GM12878 (cell line): Measurements from ENCODE around the gene ECT2L. TPM values are rescaled to one million over a fixed set of nuclear protein-coding genes. Genes with fewer than 3 reads are reported as not detected.

ENCODE experiments used
- ATAC-seq: fragments of 200-7000 bp; cut with Tn5 transposase; 3 replicates; pipeline ENCODE4 v1.9.1; 2020; ENCODE audit warnings: mild to moderate bottlenecking, moderate library complexity
- BruUV-seq: library from RNA; stranded (reverse); fragments of 400-500 nt; replicated peaks from 2 replicates; lab custom pipeline; 2021; lab: Mats Ljungman, UMichigan
- CTCF ChIA-PET: fragments of 300-600 bp; sonication (Branson Sonifier 250); formaldehyde crosslinking; extraction: SDS; loops from one replicate; lab custom pipeline; 2021; ENCODE audit warnings: inconsistent platforms; lab: Yijun Ruan, JAX
- POLR2A ChIA-PET: fragments of 350-600 bp; formaldehyde crosslinking; extraction: SDS; loops from one replicate; lab custom pipeline; 2021; ENCODE audit warnings: inconsistent platforms; lab: Charles Lee
- RAD21 ChIA-PET: fragments of 300-600 bp; sonication (Branson Sonifier 250); formaldehyde crosslinking; loops from one replicate; lab custom pipeline; 2023; ENCODE audit warnings: antibody characterized with exemption; ENCODE audit not compliant: unreplicated experiment; lab: Charles Lee
- SMC1A ChIA-PET: fragments of 300-600 bp; sonication (Branson Sonifier 250); formaldehyde crosslinking; loops from one replicate; lab custom pipeline; 2023; ENCODE audit not compliant: unreplicated experiment, uncharacterized antibody; lab: Charles Lee
- DNase-seq: peaks from one replicate; pipeline ENCODE4 v3.0.0-alpha.2; 2011; ENCODE audit warnings: low read depth, low spot score
- FAIRE-seq: peaks from 3 replicates; lab custom pipeline; 2011; peaks lifted over from hg19 to GRCh38; lab: Jason Lieb, UNC
- H2AFZ ChIP-seq: 2 replicates; pipeline ENCODE4 v1.6.0; 2011; ENCODE audit warnings: low read depth, low read length, control low read depth; ENCODE audit not compliant: control insufficient read depth
- H3K27ac ChIP-seq: 2 replicates; pipeline ENCODE4 v1.5.1; 2011; ENCODE audit warnings: control low read depth; ENCODE audit not compliant: control insufficient read depth, insufficient read depth
- H3K27me3 ChIP-seq, 2 experiments: replicated peaks in 1 of 2; 2 replicates each; pipeline versions ENCODE4 v1.6.0 to v1.6.1; 2011; ENCODE audit warnings: low read length in 1 of 2; ENCODE audit not compliant: control insufficient read depth in 2 of 2, insufficient read depth in 2 of 2
- H3K36me3 ChIP-seq, 2 experiments: 2 replicates each; pipeline ENCODE4 v1.5.1; 2011; ENCODE audit warnings: low read length in 1 of 2; ENCODE audit not compliant: control insufficient read depth in 2 of 2, insufficient read depth in 2 of 2
- H3K4me1 ChIP-seq: 2 replicates; pipeline ENCODE4 v1.6.1; 2011; ENCODE audit warnings: mild to moderate bottlenecking, low read length, moderate library complexity, mixed read lengths; ENCODE audit not compliant: control insufficient read depth, insufficient read depth
- H3K4me2 ChIP-seq: 2 replicates; pipeline ENCODE4 v1.6.0; 2011; ENCODE audit warnings: control low read depth; ENCODE audit not compliant: control insufficient read depth, insufficient read depth
- H3K4me3 ChIP-seq: fragments of 200-600 bp; sonication (generic); 2 replicates; pipeline ENCODE4 v1.5.1; 2016
- H3K79me2 ChIP-seq: 2 replicates; pipeline ENCODE4 v1.6.0; 2011; ENCODE audit warnings: low read length; ENCODE audit not compliant: control insufficient read depth, insufficient read depth
- H3K9ac ChIP-seq: 2 replicates; pipeline ENCODE4 v1.8.0; 2011; ENCODE audit warnings: low read length, control low read depth, mixed read lengths; ENCODE audit not compliant: control insufficient read depth, insufficient read depth
- H3K9me3 ChIP-seq: replicated peaks from 3 replicates; pipeline ENCODE4 v1.5.1; 2011; ENCODE audit warnings: mild to moderate bottlenecking, low read length; ENCODE audit not compliant: control insufficient read depth, insufficient read depth
- H4K20me1 ChIP-seq: 2 replicates; pipeline ENCODE4 v1.6.0; 2011; ENCODE audit not compliant: control insufficient read depth, insufficient read depth
- BCL11A ChIP-seq: IDR thresholded peaks from 2 replicates; pipeline ENCODE4 v1.6.1; 2011; ENCODE audit warnings: low read depth, low read length
- GABPA ChIP-seq: IDR thresholded peaks from 2 replicates; pipeline ENCODE4 v1.6.1; 2014; ENCODE audit warnings: antibody characterized with exemption, low read depth, mild to moderate bottlenecking, inconsistent platforms
- HCFC1 ChIP-seq: fragments of 150-350 bp; IDR thresholded peaks from 2 replicates; pipeline ENCODE4 v1.6.1; 2014; ENCODE audit warnings: low read length
- JUND ChIP-seq: IDR thresholded peaks from 2 replicates; pipeline ENCODE4 v1.6.1; 2012; ENCODE audit warnings: low read depth, mild to moderate bottlenecking, low read length, improper control_type of control experiment, moderate library complexity
- RAD51 ChIP-seq: fragments of 450-650 bp; IDR thresholded peaks from 2 replicates; pipeline ENCODE4 v1.6.1; 2016; ENCODE audit warnings: moderate library complexity, mild to moderate bottlenecking, inconsistent platforms
- RELA ChIP-seq: fragments of 450-650 bp; IDR thresholded peaks from 2 replicates; pipeline ENCODE4 v1.8.0; 2014; ENCODE audit warnings: borderline replicate concordance; ENCODE audit not compliant: partially characterized antibody
- SIN3A ChIP-seq: IDR thresholded peaks from 2 replicates; pipeline ENCODE4 v1.6.1; 2012; ENCODE audit warnings: low read depth, low read length, improper control_type of control experiment
- SRF ChIP-seq, 2 experiments: IDR thresholded peaks; 2 replicates each; pipeline ENCODE4 v1.6.1; 2011; ENCODE audit warnings: low read depth in 2 of 2, low read length in 2 of 2, mild to moderate bottlenecking in 1 of 2, moderate library complexity in 1 of 2
- YY1 ChIP-seq: IDR thresholded peaks from 2 replicates; pipeline ENCODE4 v1.6.1; 2011; ENCODE audit warnings: low read depth, mild to moderate bottlenecking, low read length
- ZNF622 ChIP-seq: fragments of 450-650 bp; IDR thresholded peaks from 2 replicates; pipeline ENCODE4 v1.6.1; 2017; ENCODE audit warnings: mild to moderate bottlenecking, inconsistent platforms
- ZSCAN29 ChIP-seq: fragments of 450-650 bp; IDR thresholded peaks from 2 replicates; pipeline ENCODE4 v1.6.1; 2017; ENCODE audit warnings: mild to moderate bottlenecking, moderate library complexity
- WGBS: methylation state at CpG from one replicate; pipeline ENCODE4 v1.1.6; 2016; ENCODE audit warnings: low lambda C conversion rate; ENCODE audit not compliant: insufficient replicate concordance, insufficient coverage; ENCODE audit errors: missing lambda C conversion rate; 5-methylcytosine and 5-hydroxymethylcytosine counted together
- in situ Hi-C: fragments of 300-500 bp; cut with MboI; formaldehyde crosslinking; loops from 9 replicates; pipeline ENCODE4 v1.14.3; 2018; ENCODE audit warnings: mixed read lengths
- intact Hi-C: fragments of 100-400 bp; cut with micrococcal nuclease; formaldehyde crosslinking; loops from one replicate; pipeline ENCODE4 v1.14.2; 2022; ENCODE audit not compliant: unreplicated experiment
- polyA plus RNA-seq, 11 experiments: library from polyadenylated mRNA; depleted of rRNA in 4 of 11; unstranded in 6 of 11; stranded (reverse) in 5 of 11; fragments of >200 nt; fragmentation: Nextera tagmentation in 4 of 11; fragmentation: Illumina TruSeq in 1 of 11; extraction: Ambion mirVana in 4 of 11; extraction: Trizol in 1 of 11; gene quantifications; 1 replicate in 1 of 11; 2 replicates in 10 of 11; pipeline versions ENCODE4 v1.2.1 to v1.2.3, GENCODE V29; 2011 to 2016; ENCODE audit warnings: inconsistent platforms in 2 of 11, missing spikeins in 2 of 11, low read depth in 1 of 11
- total RNA-seq, 4 experiments: library from RNA; depleted of rRNA in 3 of 4; stranded (reverse); fragments of >200 nt in 3 of 4; fragmentation: Illumina TruSeq in 1 of 4; extraction: Trizol in 1 of 4; gene quantifications; 2 replicates each; pipeline versions ENCODE4 v1.2.1 to v1.2.3, GENCODE V29; 2013 to 2021
- TF ChIP-seq, protein P1 (sequence below): fragments of 450-650 bp; formaldehyde crosslinking; IDR thresholded peaks from 2 replicates; pipeline ENCODE4 v1.4.0; 2022; ENCODE audit warnings: mild to moderate bottlenecking, moderate library complexity
- TF ChIP-seq, protein P2 (sequence below): IDR thresholded peaks from 2 replicates; pipeline ENCODE4 v1.6.1; 2011; ENCODE audit warnings: mild to moderate bottlenecking, low read depth, low read length, moderate library complexity; ENCODE audit not compliant: insufficient replicate concordance
- TF ChIP-seq, protein P3 (sequence below): fragments of 450-650 bp; conservative IDR thresholded peaks from 2 replicates; pipeline ENCODE4 v1.6.1; 2017; ENCODE audit warnings: mild to moderate bottlenecking, moderate library complexity
- TF ChIP-seq, protein P4 (sequence below): fragments of 450-650 bp; IDR thresholded peaks from 2 replicates; pipeline ENCODE4 v1.6.1; 2017; ENCODE audit warnings: mild to moderate bottlenecking, moderate library complexity

Gene ECT2L
- total and polyA plus RNA-seq, 10 of the 15 experiments (the other 5 are each of a cell fraction or from before 2014, with no cell fraction given), result 0.05 to 0.09 TPM; not detected in 8

DNA sequence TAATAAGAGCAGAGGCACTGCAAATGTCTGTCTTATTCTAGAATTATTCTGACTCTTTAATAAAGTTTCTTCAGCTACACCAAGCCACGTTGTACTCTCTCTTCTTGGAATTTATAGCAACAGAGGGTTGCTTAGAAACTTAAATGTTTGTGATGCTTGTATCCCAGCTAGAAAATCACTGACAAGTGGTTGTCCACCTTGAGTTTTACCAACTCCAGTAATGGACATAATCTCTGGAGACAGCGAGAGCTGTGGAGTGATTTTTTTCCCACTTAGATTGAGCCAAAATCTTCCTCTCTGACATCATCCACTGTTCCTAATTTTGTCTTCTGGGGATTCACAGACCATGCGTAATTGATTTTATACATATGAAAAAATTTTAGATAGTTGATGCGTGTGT lies 8.0 kb downstream of the ECT2L start:
- intact Hi-C loops, result no loop called here
- no TSS peak for BruUV-seq
- TF ChIP-seq HCFC1 (no peak), JUND (no peak), BCL11A (no peak), RAD51 (no peak), GABPA (no peak), RELA (no peak), SRF (IDR thresholded peaks at IDR 0.05; ENCODE audit: low read depth in 2 of 2, low read length in 2 of 2) (no peak), ZSCAN29 (no peak), ZNF622 (no peak), SIN3A (no peak), YY1 (no peak)
- TF ChIP-seq, protein P1, sequence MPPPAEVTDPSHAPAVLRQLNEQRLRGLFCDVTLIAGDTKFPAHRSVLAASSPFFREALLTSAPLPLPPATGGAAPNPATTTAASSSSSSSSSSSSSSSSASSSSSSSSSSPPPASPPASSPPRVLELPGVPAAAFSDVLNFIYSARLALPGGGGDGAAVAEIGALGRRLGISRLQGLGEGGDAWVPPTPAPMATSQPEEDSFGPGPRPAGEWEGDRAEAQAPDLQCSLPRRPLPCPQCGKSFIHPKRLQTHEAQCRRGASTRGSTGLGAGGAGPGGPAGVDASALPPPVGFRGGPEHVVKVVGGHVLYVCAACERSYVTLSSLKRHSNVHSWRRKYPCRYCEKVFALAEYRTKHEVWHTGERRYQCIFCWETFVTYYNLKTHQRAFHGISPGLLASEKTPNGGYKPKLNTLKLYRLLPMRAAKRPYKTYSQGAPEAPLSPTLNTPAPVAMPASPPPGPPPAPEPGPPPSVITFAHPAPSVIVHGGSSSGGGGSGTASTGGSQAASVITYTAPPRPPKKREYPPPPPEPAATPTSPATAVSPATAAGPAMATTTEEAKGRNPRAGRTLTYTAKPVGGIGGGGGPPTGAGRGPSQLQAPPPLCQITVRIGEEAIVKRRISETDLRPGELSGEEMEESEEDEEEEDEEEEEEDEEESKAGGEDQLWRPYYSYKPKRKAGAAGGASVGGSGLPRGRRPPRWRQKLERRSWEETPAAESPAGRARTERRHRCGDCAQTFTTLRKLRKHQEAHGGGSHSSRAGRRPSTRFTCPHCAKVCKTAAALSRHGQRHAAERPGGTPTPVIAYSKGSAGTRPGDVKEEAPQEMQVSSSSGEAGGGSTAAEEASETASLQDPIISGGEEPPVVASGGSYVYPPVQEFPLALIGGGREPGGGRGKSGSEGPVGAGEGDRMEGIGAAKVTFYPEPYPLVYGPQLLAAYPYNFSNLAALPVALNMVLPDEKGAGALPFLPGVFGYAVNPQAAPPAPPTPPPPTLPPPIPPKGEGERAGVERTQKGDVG (CRISPR knock-in tag), result no peak
- TF ChIP-seq, protein P2, sequence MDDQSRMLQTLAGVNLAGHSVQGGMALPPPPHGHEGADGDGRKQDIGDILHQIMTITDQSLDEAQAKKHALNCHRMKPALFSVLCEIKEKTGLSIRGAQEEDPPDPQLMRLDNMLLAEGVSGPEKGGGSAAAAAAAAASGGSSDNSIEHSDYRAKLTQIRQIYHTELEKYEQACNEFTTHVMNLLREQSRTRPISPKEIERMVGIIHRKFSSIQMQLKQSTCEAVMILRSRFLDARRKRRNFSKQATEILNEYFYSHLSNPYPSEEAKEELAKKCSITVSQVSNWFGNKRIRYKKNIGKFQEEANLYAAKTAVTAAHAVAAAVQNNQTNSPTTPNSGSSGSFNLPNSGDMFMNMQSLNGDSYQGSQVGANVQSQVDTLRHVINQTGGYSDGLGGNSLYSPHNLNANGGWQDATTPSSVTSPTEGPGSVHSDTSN, result no peak
- TF ChIP-seq, protein P3, sequence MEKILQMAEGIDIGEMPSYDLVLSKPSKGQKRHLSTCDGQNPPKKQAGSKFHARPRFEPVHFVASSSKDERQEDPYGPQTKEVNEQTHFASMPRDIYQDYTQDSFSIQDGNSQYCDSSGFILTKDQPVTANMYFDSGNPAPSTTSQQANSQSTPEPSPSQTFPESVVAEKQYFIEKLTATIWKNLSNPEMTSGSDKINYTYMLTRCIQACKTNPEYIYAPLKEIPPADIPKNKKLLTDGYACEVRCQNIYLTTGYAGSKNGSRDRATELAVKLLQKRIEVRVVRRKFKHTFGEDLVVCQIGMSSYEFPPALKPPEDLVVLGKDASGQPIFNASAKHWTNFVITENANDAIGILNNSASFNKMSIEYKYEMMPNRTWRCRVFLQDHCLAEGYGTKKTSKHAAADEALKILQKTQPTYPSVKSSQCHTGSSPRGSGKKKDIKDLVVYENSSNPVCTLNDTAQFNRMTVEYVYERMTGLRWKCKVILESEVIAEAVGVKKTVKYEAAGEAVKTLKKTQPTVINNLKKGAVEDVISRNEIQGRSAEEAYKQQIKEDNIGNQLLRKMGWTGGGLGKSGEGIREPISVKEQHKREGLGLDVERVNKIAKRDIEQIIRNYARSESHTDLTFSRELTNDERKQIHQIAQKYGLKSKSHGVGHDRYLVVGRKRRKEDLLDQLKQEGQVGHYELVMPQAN, result no peak
- TF ChIP-seq, protein P4, sequence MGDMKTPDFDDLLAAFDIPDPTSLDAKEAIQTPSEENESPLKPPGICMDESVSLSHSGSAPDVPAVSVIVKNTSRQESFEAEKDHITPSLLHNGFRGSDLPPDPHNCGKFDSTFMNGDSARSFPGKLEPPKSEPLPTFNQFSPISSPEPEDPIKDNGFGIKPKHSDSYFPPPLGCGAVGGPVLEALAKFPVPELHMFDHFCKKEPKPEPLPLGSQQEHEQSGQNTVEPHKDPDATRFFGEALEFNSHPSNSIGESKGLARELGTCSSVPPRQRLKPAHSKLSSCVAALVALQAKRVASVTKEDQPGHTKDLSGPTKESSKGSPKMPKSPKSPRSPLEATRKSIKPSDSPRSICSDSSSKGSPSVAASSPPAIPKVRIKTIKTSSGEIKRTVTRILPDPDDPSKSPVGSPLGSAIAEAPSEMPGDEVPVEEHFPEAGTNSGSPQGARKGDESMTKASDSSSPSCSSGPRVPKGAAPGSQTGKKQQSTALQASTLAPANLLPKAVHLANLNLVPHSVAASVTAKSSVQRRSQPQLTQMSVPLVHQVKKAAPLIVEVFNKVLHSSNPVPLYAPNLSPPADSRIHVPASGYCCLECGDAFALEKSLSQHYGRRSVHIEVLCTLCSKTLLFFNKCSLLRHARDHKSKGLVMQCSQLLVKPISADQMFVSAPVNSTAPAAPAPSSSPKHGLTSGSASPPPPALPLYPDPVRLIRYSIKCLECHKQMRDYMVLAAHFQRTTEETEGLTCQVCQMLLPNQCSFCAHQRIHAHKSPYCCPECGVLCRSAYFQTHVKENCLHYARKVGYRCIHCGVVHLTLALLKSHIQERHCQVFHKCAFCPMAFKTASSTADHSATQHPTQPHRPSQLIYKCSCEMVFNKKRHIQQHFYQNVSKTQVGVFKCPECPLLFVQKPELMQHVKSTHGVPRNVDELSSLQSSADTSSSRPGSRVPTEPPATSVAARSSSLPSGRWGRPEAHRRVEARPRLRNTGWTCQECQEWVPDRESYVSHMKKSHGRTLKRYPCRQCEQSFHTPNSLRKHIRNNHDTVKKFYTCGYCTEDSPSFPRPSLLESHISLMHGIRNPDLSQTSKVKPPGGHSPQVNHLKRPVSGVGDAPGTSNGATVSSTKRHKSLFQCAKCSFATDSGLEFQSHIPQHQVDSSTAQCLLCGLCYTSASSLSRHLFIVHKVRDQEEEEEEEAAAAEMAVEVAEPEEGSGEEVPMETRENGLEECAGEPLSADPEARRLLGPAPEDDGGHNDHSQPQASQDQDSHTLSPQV, result no peak

More for the DNA sequence above, 8.0 kb downstream of the ECT2L start:
- Histone ChIP-seq H3K4me2 (no peak overlapping the region), H3K36me3 (no peaks in the 10 kb centered on the region), H2AFZ (no peak overlapping the region), H3K4me3 (no peak overlapping the region), H3K9me3 (no peaks in the 10 kb centered on the region), H3K27ac (no peak overlapping the region), H4K20me1 (no peaks in the 10 kb centered on the region), H3K79me2 (no peaks in the 10 kb centered on the region), H3K27me3 (no peaks in the 10 kb centered on the region), H3K9ac (no peak overlapping the region), H3K4me1 (no peaks in the 10 kb centered on the region)
- ChIA-PET POLR2A (no interaction called here), RAD21 (no interaction called here), SMC1A (interaction anchor here (0.7 to 1.7 kb wide), 4 partner anchors 9 to 170 kb away, joined by 3 to 5 read pairs (median 4); no protein-coding TSS in a partner anchor), CTCF (interaction anchor here (0.6 to 1.5 kb wide), 4 partner anchors 12 to 328 kb away, joined by 3 to 6 read pairs (median 4); no protein-coding TSS in a partner anchor)
- in situ Hi-C loops, result no loop called here
- ATAC-seq (no peak), DNase-seq (no peak), FAIRE-seq (no peak)
- WGBS, result 45% methylated on average over 4 of the region's 4 CpGs
